Pericardium fibroblast (primary cell): ENCODE measurements around the gene ATL2. TPM values are rescaled to one million over a fixed set of nuclear protein-coding genes. Genes with fewer than 3 reads are reported as not detected.

Experiments
- total RNA-seq: library from RNA; depleted of rRNA; stranded (reverse); fragments of >200 nt; gene quantifications from 2 replicates; pipeline ENCODE4 v1.2.3, GENCODE V29; 2015

ATL2 gene
- 21.4 and 24.9 TPM in 2 replicates for total RNA-seq

GRCh38 chr2:38377050-38377828 is at the start of gene ATL2:
ATL2 (minus strand) TSS chr2:38377273; CDS start chr2:38377260, 13 bp downstream.

Other genes with a start within 250 kb of the ATL2 start
- gene HNRNPLL, start 225.7 kb upstream of the ATL2 start, total RNA-seq: 22.6 and 35.5 TPM in 2 replicates